CD4-positive, alpha-beta T cell (primary cell): Measurements from ENCODE around the gene MSS51. TPM values are rescaled to one million over a fixed set of nuclear protein-coding genes. Genes with fewer than 3 reads are reported as not detected.

Experiments
- ATAC-seq: fragments of 200-7000 bp; cut with Tn5 transposase; one replicate; pipeline ENCODE4 v1.10.0; 2022; ENCODE audit warnings: mild to moderate bottlenecking; ENCODE audit not compliant: poor library complexity
- CTCF ChIA-PET: fragments of 350-600 bp; sonication (Branson Sonifier 250); formaldehyde crosslinking; loops from one replicate; lab custom pipeline; 2021; ENCODE audit warnings: antibody characterized with exemption, inconsistent platforms; lab: Charles Lee
- POLR2A ChIA-PET: fragments of 350-600 bp; sonication (Branson Sonifier 250); formaldehyde crosslinking; loops from one replicate; lab custom pipeline; 2021; ENCODE audit warnings: antibody characterized with exemption, inconsistent platforms; lab: Charles Lee
- DNase-seq, 14 experiments: peaks; one replicate each; pipeline ENCODE4 v3.0.0-alpha.2; 2013 to 2020; ENCODE audit warnings: mixed read lengths in 2 of 14
- H3K27ac ChIP-seq, 2 donors: one replicate each; pipeline versions ENCODE4 v1.5.1 to v1.7.0; 2013; ENCODE audit warnings: low read length in 2 of 2, low read depth in 1 of 2, mild to moderate bottlenecking in 1 of 2
- H3K27me3 ChIP-seq, 2 experiments: 1 replicate in 1 of 2; 2 replicates in 1 of 2; pipeline versions ENCODE4 v1.6.1 to v1.7.0; 2013; ENCODE audit warnings: low read length in 2 of 2, control low read depth in 1 of 2, mild to moderate bottlenecking in 1 of 2, moderate library complexity in 1 of 2; ENCODE audit not compliant: insufficient read depth in 2 of 2, control insufficient read depth in 1 of 2
- H3K36me3 ChIP-seq: one replicate; pipeline ENCODE4 v1.6.1; 2013; ENCODE audit warnings: low read length, control low read depth; ENCODE audit not compliant: insufficient read depth
- H3K4me1 ChIP-seq: one replicate; pipeline ENCODE4 v1.6.1; 2013; ENCODE audit warnings: low read length, control low read depth; ENCODE audit not compliant: insufficient read depth
- H3K4me3 ChIP-seq: one replicate; pipeline ENCODE4 v1.5.1; 2013; ENCODE audit warnings: mild to moderate bottlenecking, low read length, moderate library complexity
- H3K9me3 ChIP-seq, 2 experiments: 1 replicate in 1 of 2; 2 replicates in 1 of 2; pipeline versions ENCODE4 v1.6.1 to v1.7.0; 2013; ENCODE audit warnings: low read length in 2 of 2, mild to moderate bottlenecking in 2 of 2, control low read depth in 1 of 2, moderate library complexity in 1 of 2; ENCODE audit not compliant: control insufficient read depth in 1 of 2, insufficient read depth in 1 of 2
- H3K27ac Mint-ChIP-seq: one replicate; pipeline ENCODE4 v1.8.0; 2020; ENCODE audit warnings: mixed read lengths
- H3K27me3 Mint-ChIP-seq: one replicate; pipeline ENCODE4 v1.8.0; 2021; ENCODE audit warnings: mixed read lengths
- H3K36me3 Mint-ChIP-seq: one replicate; pipeline ENCODE4 v1.8.0; 2021; ENCODE audit warnings: low read depth, mixed read lengths
- H3K4me1 Mint-ChIP-seq: one replicate; pipeline ENCODE4 v1.8.0; 2021; ENCODE audit warnings: low read depth, mixed read lengths
- H3K4me3 Mint-ChIP-seq: one replicate; pipeline ENCODE4 v1.8.0; 2020; ENCODE audit warnings: mild to moderate bottlenecking, mixed read lengths
- H3K9me3 Mint-ChIP-seq: one replicate; pipeline ENCODE4 v1.8.0; 2020; ENCODE audit warnings: mixed read lengths
- CTCF ChIP-seq: fragments of 200-600 bp; IDR thresholded peaks from one replicate; pipeline ENCODE4 v1.8.0; 2022; ENCODE audit warnings: antibody characterized with exemption, mild to moderate bottlenecking
- intact Hi-C, 2 experiments: fragments of 100-400 bp; cut with DNase I in 1 of 2; cut with micrococcal nuclease in 1 of 2; formaldehyde crosslinking; loops; one replicate each; pipeline versions ENCODE4 v1.15.1 to v1.9.0; 2023 to 2025; cut with DNase I, micrococcal nuclease
- total RNA-seq, 174 experiments: library from RNA in 2 of 174; stranded (reverse) in 2 of 174; gene quantifications; one replicate each; pipeline ENCODE4 v1.2.3 and lab custom pipeline; 2021 to 2026

MSS51 gene
- total RNA-seq, 2 experiments from 2014 or later, result 1.1 TPM

- no peaks in the 10 kb centered on the region for H3K27me3 Mint-ChIP-seq
- intact Hi-C loops, result no loop called here
- H3K4me3 ChIP-seq, result no peak overlapping the region
- no peaks in the 10 kb centered on the region for H3K9me3 Mint-ChIP-seq
- TF ChIP-seq CTCF, result no peak
- POLR2A ChIA-PET, result no interaction called here
- H3K36me3 Mint-ChIP-seq, result peaks cover 30% of the 10 kb centered on the region
- H3K4me1 ChIP-seq, result peaks cover 12% of the 10 kb centered on the region
- H3K9me3 ChIP-seq, result no peaks in the 10 kb centered on the region
- H3K36me3 ChIP-seq, result peaks cover 10% of the 10 kb centered on the region
- DNase-seq (no peak), ATAC-seq (no peak)
- H3K27me3 ChIP-seq, result no peaks in the 10 kb centered on the region
- no peak overlapping the region for H3K4me3 Mint-ChIP-seq
- peaks cover 53% of the 10 kb centered on the region for H3K4me1 Mint-ChIP-seq
- H3K27ac ChIP-seq, result no peak overlapping the region
- H3K27ac Mint-ChIP-seq, result no peak overlapping the region
- CTCF ChIA-PET, result no interaction called here
Observed at GRCh38 chr10:73404690-73405089, 28.7 kb downstream of the MSS51 start.

GRCh38 chr10:73401636-73402035, 31.7 kb downstream of the MSS51 start:
- intact Hi-C loops, result no loop called here
- Mint-ChIP-seq H3K27ac (no peak overlapping the region), H3K9me3 (no peaks in the 10 kb centered on the region), H3K4me1 (peaks cover 29% of the 10 kb centered on the region), H3K4me3 (no peak overlapping the region), H3K27me3 (no peaks in the 10 kb centered on the region), H3K36me3 (peaks cover 51% of the 10 kb centered on the region)
- POLR2A ChIA-PET, result no interaction called here
- ATAC-seq (no peak), DNase-seq (no peak)
- CTCF ChIA-PET, result no interaction called here
- H3K9me3 ChIP-seq, result no peaks in the 10 kb centered on the region
- no peak overlapping the region for H3K4me3 ChIP-seq
- peaks cover 27% of the 10 kb centered on the region for H3K36me3 ChIP-seq
- no peak for TF ChIP-seq CTCF
- H3K27ac ChIP-seq, result no peak overlapping the region
- H3K27me3 ChIP-seq, result no peaks in the 10 kb centered on the region
- peaks cover 3% of the 10 kb centered on the region for H3K4me1 ChIP-seq

- ChIA-PET CTCF (interaction anchor here (1.1 kb wide), 1 partner anchor 135 kb away, joined by 3 read pairs; no protein-coding TSS in a partner anchor), POLR2A (no interaction called here)
- no peak for TF ChIP-seq CTCF
- Mint-ChIP-seq H3K36me3 (peaks cover 67% of the 10 kb centered on the region), H3K9me3 (no peaks in the 10 kb centered on the region), H3K27ac (no peak overlapping the region), H3K4me3 (no peak overlapping the region), H3K27me3 (no peaks in the 10 kb centered on the region), H3K4me1 (peaks cover 7% of the 10 kb centered on the region)
- DNase-seq (no peak), ATAC-seq (no peak)
- no peak overlapping the region for H3K27ac ChIP-seq
- peaks cover 47% of the 10 kb centered on the region for H3K36me3 ChIP-seq
- H3K27me3 ChIP-seq, result no peaks in the 10 kb centered on the region
- intact Hi-C loops, result no loop called here
- no peaks in the 10 kb centered on the region for H3K9me3 ChIP-seq
- no peaks in the 10 kb centered on the region for H3K4me1 ChIP-seq
- no peak overlapping the region for H3K4me3 ChIP-seq
Observed at GRCh38 chr10:73399063-73399462, 34.3 kb downstream of the MSS51 start.
